Measurements from ENCODE around the gene TFPT. TPM values are rescaled to one million over a fixed set of nuclear protein-coding genes. Genes with fewer than 3 reads are reported as not detected.

Gene TFPT
- total RNA-seq, 5 donors from 2014 or later (not counting 1 experiment from before 2014, with no cell fraction given), result 12.0 to 27.0 (median 20.7) TPM

DNA sequence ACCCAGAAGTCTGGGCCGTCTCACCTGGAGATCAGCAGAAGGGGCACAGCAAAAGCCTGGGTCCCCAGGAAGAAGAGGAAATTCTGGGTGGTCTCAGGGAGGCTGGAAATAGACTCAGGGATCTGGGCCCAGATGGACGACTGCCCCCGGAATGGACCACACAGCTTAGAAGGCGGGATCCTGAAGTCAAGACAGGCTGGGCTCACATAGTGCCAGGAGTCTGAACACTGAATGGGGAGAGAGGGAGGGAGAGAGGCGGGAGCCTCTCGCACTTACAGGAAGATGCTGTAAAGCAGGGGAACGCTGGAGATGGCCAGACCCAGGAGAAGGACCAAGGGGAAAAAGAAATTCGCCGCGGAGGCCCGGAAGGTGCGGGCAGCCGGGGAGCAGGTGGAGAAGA is 45.4 kb upstream of the TFPT start:
- Histone ChIP-seq H3K36me3 (ENCODE audit: control insufficient read depth in 2 of 2, extremely low read depth in 1 of 2, insufficient read depth in 1 of 2, low read length in 1 of 2) (peaks cover 0 to 26% of the 10 kb centered on the region in 2 donors), H3K4me1 (ENCODE audit: control insufficient read depth in 1 of 2, extremely low read depth in 1 of 2, insufficient read depth in 2 of 2, low read length in 2 of 2) (peaks cover 20 to 77% of the 10 kb centered on the region in 2 experiments), H3K4me3 (ENCODE audit: control insufficient read depth in 1 of 2, extremely low read depth in 1 of 2, low read length in 1 of 2) (no peak overlapping the region), H3K27me3 (replicated peaks in 1 of 2; ENCODE audit: control insufficient read depth in 2 of 2, extremely low read depth in 1 of 2, insufficient read depth in 2 of 2, low read length in 1 of 2) (peaks cover 0 to 19% of the 10 kb centered on the region in 2 experiments), H3K27ac (ENCODE audit: low read length) (no peak overlapping the region), H3K9me3 (no peaks in the 10 kb centered on the region)
- Mint-ChIP-seq H3K27ac (peak overlapping the region; percentile 100), H3K9me3 (no peaks in the 10 kb centered on the region), H3K4me3 (peak overlapping the region; percentile 94 to 100 (median 100)), H3K4me1 (peaks cover 56 to 77% (median 66%) of the 10 kb centered on the region in 3 donors), H3K27me3 (no peaks in the 10 kb centered on the region), H3K36me3 (peaks cover 16% of the 10 kb centered on the region)
- 76% methylated on average over 10 of the region's 13 CpGs for WGBS (ENCODE audit: insufficient coverage)
- ATAC-seq (replicated peaks in 1 of 4), result no peak
- POLR2A ChIA-PET, result interaction anchor here in 1 of 2 donors (2.2 kb wide), 1 partner anchor 24 kb away, joined by 16 read pairs; the partner anchor contains the start of gene CNOT3
- DNase-seq, result no peak
- CTCF ChIA-PET, result interaction anchor here in 1 of 2 donors (0.6 kb wide), 1 partner anchor 50 kb away, joined by 3 read pairs; no protein-coding TSS in a partner anchor

DNA sequence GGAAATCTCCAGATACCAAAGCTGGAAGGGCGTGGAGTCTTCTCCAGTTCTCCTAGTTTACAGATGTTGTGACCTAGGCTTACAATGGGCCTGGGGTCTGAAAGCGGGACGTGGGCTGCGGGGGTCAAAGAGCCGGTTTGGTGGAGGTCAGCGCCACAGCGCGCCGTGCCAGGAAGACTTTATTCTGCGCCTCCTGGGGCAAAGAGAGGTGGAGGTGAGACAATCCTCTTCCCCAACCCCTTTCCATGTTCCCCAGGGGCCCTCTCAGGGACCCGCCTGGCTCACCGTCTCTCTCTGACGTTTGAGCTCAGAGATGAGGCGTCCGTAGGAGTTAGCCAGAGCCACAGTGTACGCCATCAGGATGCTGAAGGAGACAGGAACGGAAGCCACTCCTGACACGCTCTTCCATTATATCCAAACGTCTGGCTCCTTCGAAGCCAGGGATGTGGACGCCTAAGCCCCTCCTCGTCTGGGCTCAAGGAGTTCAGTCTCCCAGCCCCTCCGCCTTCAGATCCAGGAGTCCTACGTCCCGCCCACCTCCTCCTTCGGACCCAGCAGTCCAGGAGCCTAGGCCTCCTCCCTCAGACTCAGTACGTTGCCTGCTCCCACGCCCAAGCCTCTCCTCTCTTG is 44.8 kb upstream of the TFPT start:
- peak in 1 of 35 experiments; percentile 42 for DNase-seq
- no peaks in the 10 kb centered on the region for H3K27me3 Mint-ChIP-seq
- peak overlapping the region; percentile 100 for H3K27ac Mint-ChIP-seq
- H3K9me3 Mint-ChIP-seq, result no peaks in the 10 kb centered on the region
- peak overlapping the region; percentile 94 to 100 (median 100) for H3K4me3 Mint-ChIP-seq
- Histone ChIP-seq H3K27ac (ENCODE audit: low read length) (peak overlapping the region; percentile 80), H3K36me3 (ENCODE audit: control insufficient read depth in 2 of 2, extremely low read depth in 1 of 2, insufficient read depth in 1 of 2, low read length in 1 of 2) (peaks cover 0 to 32% of the 10 kb centered on the region in 2 donors), H3K4me1 (ENCODE audit: control insufficient read depth in 1 of 2, extremely low read depth in 1 of 2, insufficient read depth in 2 of 2, low read length in 2 of 2) (peaks cover 24 to 83% of the 10 kb centered on the region in 2 experiments), H3K4me3 (ENCODE audit: control insufficient read depth in 1 of 2, extremely low read depth in 1 of 2, low read length in 1 of 2) (peak overlapping the region; percentile 58 to 84), H3K27me3 (replicated peaks in 1 of 2; ENCODE audit: control insufficient read depth in 2 of 2, extremely low read depth in 1 of 2, insufficient read depth in 2 of 2, low read length in 1 of 2) (peaks cover 0 to 19% of the 10 kb centered on the region in 2 experiments), H3K9me3 (no peaks in the 10 kb centered on the region)
- POLR2A ChIA-PET, result interaction anchor here in 1 of 2 donors (1.8 to 2.2 kb wide), 3 partner anchors 23 to 41 kb away, joined by 6 to 16 read pairs (median 9); partner anchors contain the start of genes CNOT3, MBOAT7 and RPS9
- WGBS (ENCODE audit: insufficient coverage), result 13% methylated on average over 18 of the region's 28 CpGs
- H3K4me1 Mint-ChIP-seq, result peaks cover 58 to 79% (median 66%) of the 10 kb centered on the region in 3 donors
- CTCF ChIA-PET, result interaction anchor here in 1 of 2 donors (0.6 to 1.8 kb wide), 4 partner anchors 10 to 50 kb away, joined by 3 to 13 read pairs (median 6); partner anchors contain the start of genes CNOT3 and TSEN34
- no peak for ATAC-seq (replicated peaks in 1 of 4)
- peaks cover 18% of the 10 kb centered on the region for H3K36me3 Mint-ChIP-seq

DNA sequence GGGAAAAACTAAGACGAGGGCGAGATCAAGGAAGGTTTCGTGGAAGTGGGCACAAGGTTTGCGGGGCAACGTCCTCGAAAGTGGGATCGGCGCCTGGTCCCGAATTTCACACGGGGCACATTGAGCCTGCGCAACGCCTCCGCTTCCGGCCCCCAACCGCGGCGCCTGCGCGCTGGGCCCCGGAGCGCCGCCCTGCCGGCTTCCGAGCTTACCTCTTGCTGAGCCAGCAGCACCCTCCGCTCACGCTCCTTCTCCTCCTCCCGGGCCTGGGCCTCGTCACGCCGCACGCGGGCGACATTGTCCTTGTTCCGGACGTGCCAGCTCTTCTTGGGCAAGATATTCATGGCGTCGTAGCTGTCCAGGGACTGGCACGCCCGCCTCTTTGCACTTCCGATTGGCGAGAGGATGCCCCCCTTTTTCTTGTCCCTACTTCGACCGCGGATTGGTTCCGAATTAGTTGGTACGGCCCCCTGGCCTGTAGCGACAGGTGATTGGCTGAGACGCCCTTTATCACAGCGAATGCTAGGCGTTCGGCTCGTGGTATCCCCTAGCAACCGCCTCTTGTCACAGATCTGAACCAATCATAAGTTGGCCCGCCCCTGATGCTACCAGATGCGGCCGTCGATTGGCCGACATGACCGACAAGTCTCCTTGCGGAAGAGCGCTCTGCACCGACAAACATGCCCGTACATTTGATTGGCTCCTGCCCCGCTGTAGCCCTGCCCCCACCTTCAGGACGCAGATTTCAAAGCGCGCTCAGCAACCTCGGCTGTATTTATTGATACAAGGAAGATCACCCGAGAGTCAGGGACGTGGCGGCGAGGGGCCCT is 44.1 kb upstream of the TFPT start, which contains the start of gene LENG1:
Gene LENG1, minus strand, starts transcription at position 370 of the 830 bp plus-strand sequence. Its CDS starts 26 bp downstream, at position 344.
- ChIA-PET CTCF (interaction anchor here (0.6 to 1.8 kb wide), 5 partner anchors 9 to 31 kb away, joined by 3 to 13 read pairs (median 4); partner anchors contain the start of genes CNOT3 (in 1 of the 2) and TSEN34 (in 1 of the 2)), POLR2A (interaction anchor here in 1 of 2 donors (1.8 to 2.2 kb wide), 3 partner anchors 23 to 41 kb away, joined by 6 to 16 read pairs (median 9); partner anchors contain the start of genes CNOT3, MBOAT7 and RPS9)
- DNase-seq, result peak; percentile 92 to 100 (median 99)
- under 1% methylated on average over 67 of the region's 72 CpGs for WGBS (ENCODE audit: insufficient coverage)
- H3K27me3 Mint-ChIP-seq, result no peaks in the 10 kb centered on the region
- peaks cover 24% of the 10 kb centered on the region for H3K36me3 Mint-ChIP-seq
- peaks cover 0 to 39% of the 10 kb centered on the region in 2 donors for H3K36me3 ChIP-seq (ENCODE audit: control insufficient read depth in 2 of 2, extremely low read depth in 1 of 2, insufficient read depth in 1 of 2, low read length in 1 of 2)
- H3K27me3 ChIP-seq (replicated peaks in 1 of 2; ENCODE audit: control insufficient read depth in 2 of 2, extremely low read depth in 1 of 2, insufficient read depth in 2 of 2, low read length in 1 of 2), result peaks cover 0 to 12% of the 10 kb centered on the region in 2 experiments
- peak within 1 kb of the TSS; percentile 100 for H3K27ac Mint-ChIP-seq
- peaks cover 31 to 86% of the 10 kb centered on the region in 2 experiments for H3K4me1 ChIP-seq (ENCODE audit: control insufficient read depth in 1 of 2, extremely low read depth in 1 of 2, insufficient read depth in 2 of 2, low read length in 2 of 2)
- peak within 1 kb of the TSS; percentile 94 to 100 (median 100) for H3K4me3 Mint-ChIP-seq
- H3K9me3 Mint-ChIP-seq, result no peaks in the 10 kb centered on the region
- H3K4me3 ChIP-seq (ENCODE audit: control insufficient read depth in 1 of 2, extremely low read depth in 1 of 2, low read length in 1 of 2), result peak within 1 kb of the TSS; percentile 84
- peaks cover 62 to 78% (median 68%) of the 10 kb centered on the region in 3 donors for H3K4me1 Mint-ChIP-seq
- H3K9me3 ChIP-seq, result no peaks in the 10 kb centered on the region
- ATAC-seq (replicated peaks in 1 of 4), result peak; percentile 87 to 89 (median 88)
- peak within 1 kb of the TSS; percentile 80 for H3K27ac ChIP-seq (ENCODE audit: low read length)

DNA sequence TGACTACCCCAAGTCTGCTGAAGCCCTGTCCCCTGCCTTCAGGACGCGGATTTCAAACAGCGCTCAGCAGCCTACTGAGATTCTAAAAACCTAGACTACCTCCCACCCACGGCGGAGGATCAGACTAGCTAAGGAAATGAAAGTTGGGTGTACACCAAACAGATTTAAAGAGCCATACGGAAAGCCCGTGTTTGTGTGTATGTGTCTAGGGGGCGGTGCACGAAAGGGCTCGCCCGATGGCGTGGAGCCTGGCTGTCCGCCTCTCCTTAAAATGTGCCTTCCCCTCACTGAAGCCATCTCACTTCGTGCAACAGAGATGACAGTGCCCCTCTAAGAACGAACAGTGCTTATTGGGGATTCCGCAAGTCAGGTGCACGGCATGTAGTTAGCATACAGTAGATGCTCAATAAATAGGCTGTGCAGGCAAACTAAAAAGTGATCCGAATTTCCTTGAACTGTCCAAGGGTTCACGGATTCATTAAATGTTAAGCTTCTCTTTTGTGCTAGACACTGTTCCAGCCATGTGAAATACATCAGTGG is 43.4 kb upstream of the TFPT start:
- Mint-ChIP-seq H3K36me3 (peaks cover 31% of the 10 kb centered on the region), H3K27me3 (no peaks in the 10 kb centered on the region), H3K27ac (peak overlapping the region; percentile 100), H3K4me3 (peak overlapping the region; percentile 94 to 100 (median 100)), H3K9me3 (no peaks in the 10 kb centered on the region), H3K4me1 (peaks cover 63 to 78% (median 68%) of the 10 kb centered on the region in 3 donors)
- ChIA-PET POLR2A (interaction anchor here in 1 of 2 donors (1.8 to 2.2 kb wide), 3 partner anchors 22 to 42 kb away, joined by 6 to 16 read pairs (median 9); partner anchors contain the start of genes CNOT3, MBOAT7 and RPS9), CTCF (interaction anchor here (0.8 to 1.8 kb wide), 4 partner anchors 8 to 32 kb away, joined by 3 to 13 read pairs (median 7); partner anchors contain the start of genes CNOT3 (in 1 of the 2) and TSEN34 (in 1 of the 2))
- Histone ChIP-seq H3K27ac (ENCODE audit: low read length) (peak overlapping the region; percentile 74), H3K4me1 (ENCODE audit: control insufficient read depth in 1 of 2, extremely low read depth in 1 of 2, insufficient read depth in 2 of 2, low read length in 2 of 2) (peaks cover 38 to 86% of the 10 kb centered on the region in 2 experiments), H3K9me3 (no peaks in the 10 kb centered on the region), H3K36me3 (ENCODE audit: control insufficient read depth in 2 of 2, extremely low read depth in 1 of 2, insufficient read depth in 1 of 2, low read length in 1 of 2) (peaks cover 2 to 46% of the 10 kb centered on the region in 2 donors), H3K27me3 (replicated peaks in 1 of 2; ENCODE audit: control insufficient read depth in 2 of 2, extremely low read depth in 1 of 2, insufficient read depth in 2 of 2, low read length in 1 of 2) (peaks cover 0 to 6% of the 10 kb centered on the region in 2 experiments), H3K4me3 (ENCODE audit: control insufficient read depth in 1 of 2, extremely low read depth in 1 of 2, low read length in 1 of 2) (peak overlapping the region; percentile 84)
- DNase-seq (peak in 5 of 35 experiments; percentile 16 to 45 (median 18)), ATAC-seq (replicated peaks in 1 of 4) (no peak)
- WGBS (ENCODE audit: insufficient coverage), result 2% methylated on average over 6 of the region's 19 CpGs

DNA sequence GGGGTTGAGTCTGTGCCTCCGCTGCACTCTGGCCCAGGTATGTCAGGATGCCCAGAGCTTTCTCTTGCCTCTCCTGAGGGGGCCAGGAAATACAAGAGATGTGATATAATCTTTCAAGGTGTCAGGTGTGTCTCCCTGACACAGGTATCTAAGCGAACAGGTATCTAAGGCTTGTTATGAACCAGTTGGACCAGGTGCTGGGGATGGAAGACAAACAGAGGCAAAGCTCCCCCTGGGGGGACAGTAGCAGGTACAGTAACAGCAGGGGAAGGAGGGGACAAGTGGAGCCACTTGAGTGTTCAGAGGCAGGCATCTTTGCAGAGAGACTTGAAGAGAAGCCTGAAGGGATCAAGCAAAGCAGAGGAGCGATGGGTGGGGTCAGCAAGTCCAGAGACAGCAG is 41.5 kb upstream of the TFPT start:
- peak overlapping the region; percentile 26 to 56 (median 37) for H3K4me3 Mint-ChIP-seq
- Histone ChIP-seq H3K27me3 (replicated peaks in 1 of 2; ENCODE audit: control insufficient read depth in 2 of 2, extremely low read depth in 1 of 2, insufficient read depth in 2 of 2, low read length in 1 of 2) (no peaks in the 10 kb centered on the region), H3K9me3 (no peaks in the 10 kb centered on the region), H3K27ac (ENCODE audit: low read length) (no peak overlapping the region), H3K4me3 (ENCODE audit: control insufficient read depth in 1 of 2, extremely low read depth in 1 of 2, low read length in 1 of 2) (no peak overlapping the region), H3K4me1 (ENCODE audit: control insufficient read depth in 1 of 2, extremely low read depth in 1 of 2, insufficient read depth in 2 of 2, low read length in 2 of 2) (peaks cover 46 to 83% of the 10 kb centered on the region in 2 experiments), H3K36me3 (ENCODE audit: control insufficient read depth in 2 of 2, extremely low read depth in 1 of 2, insufficient read depth in 1 of 2, low read length in 1 of 2) (peaks cover 16 to 63% of the 10 kb centered on the region in 2 donors)
- no peaks in the 10 kb centered on the region for H3K27me3 Mint-ChIP-seq
- H3K27ac Mint-ChIP-seq, result peak overlapping the region; percentile 40 to 66
- ChIA-PET CTCF (interaction anchor here in 1 of 2 donors (1.2 kb wide), 1 partner anchor 20 kb away, joined by 4 read pairs; the partner anchor contains the start of gene CNOT3), POLR2A (no interaction called here)
- no peak for DNase-seq
- H3K4me1 Mint-ChIP-seq, result peaks cover 59 to 71% (median 64%) of the 10 kb centered on the region in 3 donors
- WGBS (ENCODE audit: insufficient coverage), result 96% methylated on average over 3 of the region's 3 CpGs
- no peak for ATAC-seq (replicated peaks in 1 of 4)
- H3K9me3 Mint-ChIP-seq, result no peaks in the 10 kb centered on the region
- peaks cover 40% of the 10 kb centered on the region for H3K36me3 Mint-ChIP-seq

All from T-cell (primary cell).